ENCODE results near the gene CA7.

Gene CA7

DNA sequence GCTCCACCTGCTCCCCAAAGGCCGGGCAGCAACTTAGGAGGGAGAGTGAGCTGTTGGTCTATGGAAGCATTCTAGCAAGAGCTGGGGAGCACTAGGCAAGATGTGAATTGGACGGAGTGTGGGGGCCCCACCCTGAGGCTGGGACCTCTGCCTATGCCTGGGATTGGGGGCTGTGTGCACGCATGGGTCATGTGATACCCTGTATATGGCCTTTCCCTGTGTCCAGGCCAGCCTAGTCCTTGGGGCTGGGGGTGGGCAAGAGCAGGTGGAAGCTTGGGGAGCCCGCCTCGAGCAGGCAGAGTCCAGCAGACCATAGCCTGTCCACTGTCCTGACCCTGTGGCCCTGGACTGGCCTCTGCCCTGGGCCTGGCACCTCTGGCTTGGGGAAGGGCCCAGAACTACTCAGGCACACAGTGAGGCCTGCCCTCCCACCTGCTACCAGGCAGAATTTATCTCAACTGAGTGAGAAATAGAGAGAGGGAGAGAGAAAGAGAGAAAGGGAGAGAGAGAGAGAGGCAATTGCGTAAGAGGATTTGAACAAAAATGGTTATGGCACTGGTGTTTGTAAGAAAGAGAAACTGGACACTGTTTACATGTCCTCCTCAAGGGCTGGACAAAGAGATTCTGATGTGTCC is 55.2 kb downstream of the CA7 start:
- no peak for DNase-seq

DNA sequence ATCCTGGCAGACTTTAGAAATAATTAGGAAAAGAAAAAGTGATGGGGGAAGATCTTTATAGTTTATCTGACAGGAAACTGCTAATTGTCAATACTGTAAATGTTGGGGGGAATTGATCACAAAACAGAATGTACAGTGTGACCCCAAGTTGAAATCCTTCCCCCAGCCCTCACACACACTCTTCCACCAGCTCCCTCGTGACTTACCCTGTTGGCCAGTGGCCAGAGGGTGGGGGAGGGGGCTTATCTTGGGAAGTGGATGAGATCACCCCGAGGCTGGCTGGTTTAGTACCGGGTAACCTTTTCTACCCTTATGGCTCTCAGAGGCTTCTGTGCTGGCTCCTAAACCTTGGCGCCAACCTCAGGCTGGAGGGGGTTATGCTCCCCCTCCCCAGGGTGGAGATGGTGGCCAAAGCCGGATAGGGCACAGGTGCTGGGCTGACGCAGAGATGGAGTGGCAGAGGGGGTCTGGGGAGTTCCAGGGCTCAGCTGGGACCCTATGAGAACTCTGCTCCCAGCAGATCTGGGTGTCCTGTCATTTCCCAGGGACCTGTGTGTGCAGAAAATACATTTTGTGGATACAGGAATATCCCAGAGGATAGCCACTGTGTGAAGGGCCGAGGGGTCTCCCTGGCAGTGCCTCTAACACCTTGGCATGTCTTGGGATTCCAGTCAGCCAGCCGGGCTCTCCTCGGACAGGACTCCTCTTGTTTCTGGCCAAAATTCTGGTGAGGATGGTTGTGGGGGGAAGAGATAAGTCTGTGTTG is 55.9 kb downstream of the CA7 start:
- no peak for DNase-seq

DNA sequence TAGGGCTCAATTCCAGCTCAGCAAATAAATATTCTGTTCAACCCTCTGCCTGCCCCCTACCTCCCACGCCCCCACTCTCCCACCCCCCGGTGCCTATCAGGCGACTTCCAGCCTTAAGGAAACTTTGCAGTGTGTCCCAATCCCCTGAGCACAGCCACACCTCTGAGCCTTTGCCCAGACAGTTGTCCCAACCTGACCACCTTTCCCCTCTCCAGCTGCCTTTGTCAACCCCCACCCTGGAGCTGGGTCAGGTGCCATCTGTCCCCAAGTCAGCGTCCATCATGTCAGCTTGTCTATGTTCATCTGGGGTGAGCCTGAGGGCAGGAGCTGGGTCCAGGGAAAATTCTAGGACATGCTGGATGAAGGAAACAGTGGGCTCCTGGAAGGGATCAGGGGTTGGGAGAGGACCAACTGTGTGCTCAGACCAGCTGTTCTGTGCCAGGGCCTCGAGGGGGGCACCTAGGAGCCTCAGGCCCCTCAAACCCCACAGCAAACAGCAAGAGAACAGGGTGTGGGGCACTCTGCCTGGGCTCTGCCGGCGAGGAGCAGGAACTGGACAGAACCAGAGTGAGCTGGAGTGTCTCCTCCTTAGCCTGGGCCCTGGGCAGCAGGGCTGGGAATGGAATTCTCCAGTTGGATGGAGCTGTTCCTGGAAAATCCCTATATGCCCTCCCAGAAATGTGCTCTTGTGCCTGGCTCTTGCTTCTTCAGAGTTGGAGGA is 56.7 kb downstream of the CA7 start:
- DNase-seq, result no peak

DNA sequence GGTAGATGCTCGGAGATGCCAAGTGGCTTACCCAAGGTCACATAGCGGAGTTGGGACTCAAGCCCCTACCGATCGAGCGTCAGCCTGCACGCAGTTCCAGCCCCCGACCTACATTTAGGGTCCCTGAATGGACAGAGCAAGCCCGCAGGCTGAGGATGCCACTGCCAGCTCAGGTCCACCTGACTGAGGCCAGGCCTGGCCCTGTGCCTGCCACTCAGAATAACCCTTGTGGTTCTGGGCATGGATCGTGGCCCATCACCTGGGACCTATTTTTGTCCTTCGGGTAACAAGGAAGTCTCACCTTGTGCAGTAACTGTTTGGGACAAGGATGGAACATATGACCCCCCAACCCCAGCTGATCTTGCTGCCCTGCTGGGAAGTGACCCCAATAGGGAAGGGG is 57.4 kb downstream of the CA7 start:
- DNase-seq, result no peak

DNA sequence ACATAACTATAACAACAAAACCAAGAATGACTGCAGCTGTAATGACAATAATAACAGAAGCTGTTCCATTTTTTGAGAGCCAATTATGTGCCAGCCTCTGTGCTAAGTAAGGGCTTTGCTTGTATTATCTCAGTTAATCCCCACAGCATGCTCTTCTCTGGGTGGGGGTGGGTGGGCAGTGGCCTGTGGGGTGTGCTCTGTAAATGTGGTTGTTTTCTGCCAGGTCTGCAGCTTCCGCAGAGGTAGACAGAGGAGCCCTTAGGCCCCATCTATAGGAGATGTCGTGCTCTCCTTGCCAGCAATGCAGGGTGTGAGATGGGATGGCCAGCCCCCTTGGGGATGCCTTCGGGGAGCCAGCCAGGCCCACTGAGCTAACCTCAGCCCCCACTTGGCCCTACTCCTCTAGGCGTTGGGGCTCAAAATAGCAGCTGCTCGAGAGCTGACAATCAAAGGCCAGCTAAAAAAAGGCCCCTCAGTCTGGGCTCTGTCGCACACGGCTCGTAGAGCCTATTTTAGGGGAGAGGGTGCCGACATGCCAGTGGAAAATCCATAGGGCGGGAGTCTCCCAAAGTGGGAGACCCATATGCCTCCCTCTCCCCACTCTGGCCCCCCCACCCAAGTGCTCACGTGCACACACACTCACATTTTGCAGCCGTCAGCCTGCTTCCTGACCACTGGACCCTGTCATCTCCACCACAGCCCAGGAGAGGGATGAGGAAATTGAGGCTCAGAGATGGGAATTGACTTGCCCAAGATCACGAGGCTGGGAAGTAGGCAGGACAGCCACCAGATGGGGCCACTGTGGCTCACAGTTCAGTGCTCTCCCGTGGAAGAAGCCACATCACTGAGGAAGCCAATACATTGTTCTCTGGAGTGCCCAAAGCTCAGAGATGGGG is 58.7 kb downstream of the CA7 start:
- DNase-seq, result no peak
